ENCODE results near the gene TSC22D1. TPM values are rescaled to one million over a fixed set of nuclear protein-coding genes. Genes with fewer than 3 reads are reported as not detected.

The TSC22D1 gene
- total and polyA plus RNA-seq, 4 donors: 247 to 349 (median 291) TPM

DNA sequence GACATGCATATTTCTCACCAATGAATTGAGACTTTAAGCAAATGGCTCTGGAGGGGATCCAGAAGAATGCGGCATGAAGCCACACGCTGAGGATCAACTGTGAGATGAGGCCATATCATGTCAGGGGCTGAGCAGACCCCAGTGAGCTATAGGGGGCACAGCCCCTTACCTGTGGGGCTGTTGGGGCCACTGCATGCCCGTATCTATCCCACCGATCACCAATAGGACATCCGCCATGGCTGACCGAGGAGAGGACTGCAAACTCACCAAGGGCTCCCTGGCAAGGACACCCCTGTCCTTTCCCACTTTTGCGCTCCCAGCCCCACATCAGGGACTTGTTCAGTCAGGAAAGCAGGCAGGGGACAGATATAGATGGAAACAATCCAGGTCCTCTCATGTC is 124.5 kb downstream of the TSC22D1 start:
- no peak overlapping the region for H3K27ac ChIP-seq (ENCODE audit: low read depth, low read length)
- H3K27me3 ChIP-seq (ENCODE audit: control insufficient read depth, insufficient read depth, low read length): no peaks in the 10 kb centered on the region
- no peak for DNase-seq (ENCODE audit: low read depth in 4 of 6, low spot score in 6 of 6)
- WGBS (ENCODE audit: insufficient coverage): 86% methylated on average over 2 of the region's 7 CpGs
- H3K36me3 ChIP-seq (ENCODE audit: control insufficient read depth, insufficient read depth, low read length): peaks cover 3% of the 10 kb centered on the region
- H3K4me3 ChIP-seq (ENCODE audit: low read depth, low read length): no peak overlapping the region
- peaks cover 3% of the 10 kb centered on the region for H3K4me1 ChIP-seq (ENCODE audit: control insufficient read depth, insufficient read depth, low read length)
- H3K9me3 ChIP-seq (ENCODE audit: control insufficient read depth, insufficient read depth, low read length): no peaks in the 10 kb centered on the region

DNA sequence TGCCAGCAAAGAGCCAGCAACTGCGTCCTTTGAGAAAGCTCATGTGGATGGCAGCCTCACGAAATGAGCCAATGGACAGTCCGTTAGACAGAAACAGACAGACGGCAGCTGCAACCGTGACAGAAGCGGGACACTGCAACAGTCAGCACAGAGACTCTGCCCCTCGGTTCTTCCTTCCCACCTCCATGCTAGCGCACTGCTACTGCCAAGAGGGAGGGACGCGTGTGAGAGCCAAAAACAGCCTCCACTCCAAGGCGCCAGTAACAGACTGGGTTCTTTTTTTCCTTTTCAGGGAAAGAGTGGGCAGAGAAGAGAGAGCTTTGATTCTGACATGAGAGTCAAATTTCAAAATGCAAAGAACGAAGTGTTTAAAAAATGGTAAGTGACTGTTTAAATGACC is 125.0 kb downstream of the TSC22D1 start:
- H3K27ac ChIP-seq (ENCODE audit: low read depth, low read length): no peak overlapping the region

DNA sequence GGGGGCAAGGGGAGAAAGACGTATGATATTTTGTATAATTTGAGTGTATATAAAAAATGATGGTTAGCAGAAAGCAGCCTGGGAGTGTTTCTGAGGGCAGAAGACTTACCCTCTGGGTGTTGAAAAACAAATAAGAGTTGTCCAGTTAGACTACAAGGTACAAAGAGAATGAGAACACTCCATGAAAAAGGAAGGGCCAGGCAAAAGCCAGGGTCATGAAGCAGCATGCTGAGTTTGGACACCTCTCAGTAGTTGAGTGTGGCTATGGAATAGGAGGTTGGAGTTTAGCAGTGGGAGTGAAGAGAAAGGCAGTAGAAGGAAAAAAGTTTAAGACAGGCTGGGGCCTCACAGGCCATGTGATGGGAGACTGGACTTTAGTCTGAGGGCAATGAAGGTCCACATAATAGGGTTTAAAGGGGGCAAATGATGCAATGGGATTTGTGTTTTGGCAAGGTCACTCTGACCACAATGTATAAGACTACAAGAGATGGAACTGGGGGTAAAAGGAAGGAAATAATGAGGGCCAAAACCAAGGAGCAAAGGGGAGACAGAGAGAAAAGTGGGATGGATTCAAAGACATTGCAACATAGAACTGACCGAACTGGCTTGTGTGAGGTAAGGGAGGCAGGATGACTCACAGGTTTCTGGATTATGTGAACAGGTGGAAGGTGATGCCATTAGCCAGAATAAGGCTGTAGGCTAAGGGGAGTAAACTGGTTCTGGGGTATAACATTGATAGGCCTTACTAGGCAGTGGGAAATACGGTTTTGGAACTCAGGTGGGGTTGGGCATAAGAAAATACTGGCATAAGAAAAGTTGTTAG is 125.9 kb downstream of the TSC22D1 start:
- 82% methylated on average over 3 of the region's 3 CpGs for WGBS (ENCODE audit: insufficient coverage)
- H3K4me3 ChIP-seq (ENCODE audit: low read depth, low read length): no peak overlapping the region
- DNase-seq (ENCODE audit: low read depth in 4 of 6, low spot score in 6 of 6): no peak
- H3K4me1 ChIP-seq (ENCODE audit: control insufficient read depth, insufficient read depth, low read length): peaks cover 3% of the 10 kb centered on the region
- H3K9me3 ChIP-seq (ENCODE audit: control insufficient read depth, insufficient read depth, low read length): no peaks in the 10 kb centered on the region
- no peaks in the 10 kb centered on the region for H3K27me3 ChIP-seq (ENCODE audit: control insufficient read depth, insufficient read depth, low read length)
- no peak overlapping the region for H3K27ac ChIP-seq (ENCODE audit: low read depth, low read length)
- peaks cover 3% of the 10 kb centered on the region for H3K36me3 ChIP-seq (ENCODE audit: control insufficient read depth, insufficient read depth, low read length)

More for the DNA sequence above, 125.0 kb downstream of the TSC22D1 start:
- WGBS (ENCODE audit: insufficient coverage): 90% methylated on average over 7 of the region's 12 CpGs
- Histone ChIP-seq H3K36me3 (ENCODE audit: control insufficient read depth, insufficient read depth, low read length) (peaks cover 3% of the 10 kb centered on the region), H3K9me3 (ENCODE audit: control insufficient read depth, insufficient read depth, low read length) (no peaks in the 10 kb centered on the region), H3K4me3 (ENCODE audit: low read depth, low read length) (no peak overlapping the region), H3K27me3 (ENCODE audit: control insufficient read depth, insufficient read depth, low read length) (no peaks in the 10 kb centered on the region), H3K4me1 (ENCODE audit: control insufficient read depth, insufficient read depth, low read length) (peaks cover 3% of the 10 kb centered on the region)
- DNase-seq (ENCODE audit: low read depth in 4 of 6, low spot score in 6 of 6): no peak

DNA sequence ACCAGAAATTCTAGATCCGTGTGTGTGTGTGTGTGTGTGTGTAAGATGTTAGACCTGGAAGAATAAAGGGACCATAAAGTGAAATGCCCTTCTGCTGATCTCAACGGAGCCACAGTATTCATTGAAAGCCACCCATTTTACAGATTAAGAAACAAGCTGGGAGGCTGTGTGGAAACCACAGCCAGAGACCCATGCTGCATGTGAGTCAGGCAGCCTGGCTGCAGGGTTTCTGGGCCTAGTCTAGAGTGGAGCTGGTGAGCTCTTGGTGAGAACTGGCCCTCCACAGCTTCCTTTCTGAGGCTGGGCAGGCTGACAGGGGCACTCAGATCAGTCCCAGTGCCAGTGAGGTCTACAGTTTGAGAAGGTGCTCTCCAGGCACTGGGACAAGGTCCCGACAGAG is 127.3 kb downstream of the TSC22D1 start:
- 80% methylated on average over 1 of the region's 3 CpGs for WGBS (ENCODE audit: insufficient coverage)
- H3K27me3 ChIP-seq (ENCODE audit: control insufficient read depth, insufficient read depth, low read length): no peaks in the 10 kb centered on the region
- DNase-seq (ENCODE audit: low read depth in 4 of 6, low spot score in 6 of 6): no peak
- no peak overlapping the region for H3K4me3 ChIP-seq (ENCODE audit: low read depth, low read length)
- no peaks in the 10 kb centered on the region for H3K9me3 ChIP-seq (ENCODE audit: control insufficient read depth, insufficient read depth, low read length)
- no peak overlapping the region for H3K27ac ChIP-seq (ENCODE audit: low read depth, low read length)
- peaks cover 3% of the 10 kb centered on the region for H3K36me3 ChIP-seq (ENCODE audit: control insufficient read depth, insufficient read depth, low read length)
- H3K4me1 ChIP-seq (ENCODE audit: control insufficient read depth, insufficient read depth, low read length): peaks cover 3% of the 10 kb centered on the region

DNA sequence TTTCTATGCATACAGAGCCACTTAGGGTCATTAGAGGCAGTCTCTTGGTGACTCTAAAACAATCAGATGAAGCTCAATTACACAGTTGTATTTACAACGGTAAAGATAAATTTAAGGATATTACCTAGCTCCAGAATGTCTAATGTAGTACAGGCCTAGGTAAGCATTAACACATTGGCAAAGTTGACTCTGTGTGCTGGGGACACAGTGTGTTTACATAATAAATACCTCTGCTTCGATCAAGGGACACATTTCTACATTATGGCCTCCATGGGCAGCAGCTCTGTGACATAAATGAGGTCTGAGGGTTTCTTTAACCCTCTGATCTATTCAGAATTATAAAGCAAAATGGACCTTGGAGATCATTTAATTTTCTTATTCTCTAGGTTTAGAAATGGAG is 127.8 kb downstream of the TSC22D1 start:
- Histone ChIP-seq H3K27ac (ENCODE audit: low read depth, low read length) (no peak overlapping the region), H3K4me3 (ENCODE audit: low read depth, low read length) (no peak overlapping the region), H3K27me3 (ENCODE audit: control insufficient read depth, insufficient read depth, low read length) (no peaks in the 10 kb centered on the region), H3K9me3 (ENCODE audit: control insufficient read depth, insufficient read depth, low read length) (no peaks in the 10 kb centered on the region), H3K4me1 (ENCODE audit: control insufficient read depth, insufficient read depth, low read length) (peaks cover 3% of the 10 kb centered on the region), H3K36me3 (ENCODE audit: control insufficient read depth, insufficient read depth, low read length) (peaks cover 3% of the 10 kb centered on the region)
- WGBS (ENCODE audit: insufficient coverage): no CpG with 5 or more reads among the region's 2 CpGs
- no peak for DNase-seq (ENCODE audit: low read depth in 4 of 6, low spot score in 6 of 6)

DNA sequence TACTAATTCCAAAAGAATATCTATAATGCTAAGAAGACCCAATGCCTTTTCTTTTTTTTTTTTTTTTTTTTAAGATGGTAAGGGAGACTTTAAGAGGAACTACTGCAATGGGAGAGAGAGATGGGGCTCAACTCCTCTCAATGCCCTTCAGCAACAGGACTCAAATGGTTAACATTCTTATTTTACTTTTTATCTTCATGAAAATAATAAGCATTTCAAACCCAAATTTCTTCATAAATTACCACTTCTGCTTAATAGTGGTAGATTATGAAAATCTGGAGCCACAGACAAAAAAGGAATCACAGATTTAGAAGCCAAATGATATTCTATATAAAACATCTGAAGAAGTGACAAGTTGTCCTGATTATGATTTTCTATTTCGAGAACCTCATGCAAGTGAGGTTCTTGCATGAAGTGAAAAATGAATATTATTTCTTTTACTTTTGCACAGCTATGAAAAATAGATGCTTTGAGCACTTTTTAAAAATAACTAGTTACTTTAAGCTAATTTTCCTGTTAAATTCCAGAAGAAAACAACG is 128.3 kb downstream of the TSC22D1 start:
- no peaks in the 10 kb centered on the region for H3K27me3 ChIP-seq (ENCODE audit: control insufficient read depth, insufficient read depth, low read length)
- peaks cover 3% of the 10 kb centered on the region for H3K36me3 ChIP-seq (ENCODE audit: control insufficient read depth, insufficient read depth, low read length)
- H3K27ac ChIP-seq (ENCODE audit: low read depth, low read length): no peak overlapping the region
- no peak overlapping the region for H3K4me3 ChIP-seq (ENCODE audit: low read depth, low read length)
- peaks cover 3% of the 10 kb centered on the region for H3K4me1 ChIP-seq (ENCODE audit: control insufficient read depth, insufficient read depth, low read length)
- DNase-seq (ENCODE audit: low read depth in 4 of 6, low spot score in 6 of 6): no peak
- WGBS (ENCODE audit: insufficient coverage): no CpG with 5 or more reads among the region's 2 CpGs
- no peaks in the 10 kb centered on the region for H3K9me3 ChIP-seq (ENCODE audit: control insufficient read depth, insufficient read depth, low read length)

DNA sequence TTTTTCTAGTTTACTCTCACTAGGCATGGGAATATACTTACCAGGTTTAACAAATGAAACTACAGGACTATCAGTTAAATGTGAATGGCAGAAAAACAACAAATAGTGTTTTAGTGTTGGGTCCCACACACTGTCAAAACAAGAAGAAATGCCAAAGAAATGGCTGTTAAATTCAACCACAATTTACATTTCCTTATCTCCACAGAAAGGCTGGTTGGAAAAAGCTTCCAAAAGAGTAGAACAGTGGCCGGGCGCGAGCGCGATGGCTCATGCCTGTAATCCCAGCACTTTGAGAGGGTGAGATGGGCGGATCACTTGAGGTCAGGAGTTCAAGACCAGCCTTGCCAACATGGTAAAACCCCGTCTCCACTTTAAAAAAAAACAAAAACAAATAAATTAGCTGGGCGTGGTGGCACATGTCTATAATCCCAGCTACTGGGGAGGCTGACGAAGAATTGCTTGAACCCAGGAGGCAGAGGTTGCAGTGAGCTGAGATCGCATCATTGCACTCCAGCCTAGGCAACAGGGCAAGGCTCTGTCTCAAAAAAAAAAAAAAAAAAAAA is 136.0 kb downstream of the TSC22D1 start:
- no peak overlapping the region for H3K4me3 ChIP-seq (ENCODE audit: low read depth, low read length)
- no peaks in the 10 kb centered on the region for H3K36me3 ChIP-seq (ENCODE audit: control insufficient read depth, insufficient read depth, low read length)
- no peaks in the 10 kb centered on the region for H3K27me3 ChIP-seq (ENCODE audit: control insufficient read depth, insufficient read depth, low read length)
- no peak overlapping the region for H3K27ac ChIP-seq (ENCODE audit: low read depth, low read length)
- WGBS (ENCODE audit: insufficient coverage): 83% methylated on average over 7 of the region's 10 CpGs
- no peak for DNase-seq (ENCODE audit: low read depth in 4 of 6, low spot score in 6 of 6)
- H3K4me1 ChIP-seq (ENCODE audit: control insufficient read depth, insufficient read depth, low read length): peaks cover 4% of the 10 kb centered on the region
- no peaks in the 10 kb centered on the region for H3K9me3 ChIP-seq (ENCODE audit: control insufficient read depth, insufficient read depth, low read length)

DNA sequence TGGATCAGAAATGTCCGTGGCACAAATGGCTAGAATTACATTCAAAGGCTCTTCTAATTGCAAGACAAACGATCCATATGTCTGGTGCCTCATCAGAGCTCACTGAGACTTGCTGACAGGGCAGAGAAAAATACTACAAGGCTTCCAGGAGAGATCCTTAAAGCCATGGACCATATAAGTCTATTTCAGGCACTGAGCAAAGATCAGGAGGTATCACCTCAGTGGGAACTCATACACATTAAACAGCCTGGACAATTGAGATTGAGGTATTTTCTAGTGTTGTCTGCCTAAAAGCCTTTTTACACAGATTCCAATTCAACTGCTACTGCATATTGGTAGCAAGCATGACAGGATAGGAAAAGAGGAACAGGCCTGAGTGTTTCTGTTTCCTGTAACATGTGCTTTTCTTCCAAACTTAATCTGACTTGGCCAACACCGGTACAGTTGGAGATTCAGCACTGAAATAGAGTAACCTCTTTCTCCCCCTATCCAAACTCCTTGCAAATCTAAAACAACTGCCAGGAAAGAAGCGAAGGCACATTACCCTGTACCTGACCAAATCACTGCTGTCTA is 136.6 kb downstream of the TSC22D1 start:
- 48% methylated on average over 3 of the region's 4 CpGs for whole genome bisulfite sequencing (ENCODE audit: insufficient coverage)
- Histone ChIP-seq H3K4me1 (ENCODE audit: control insufficient read depth, insufficient read depth, low read length) (peaks cover 6% of the 10 kb centered on the region), H3K4me3 (ENCODE audit: low read depth, low read length) (no peak overlapping the region), H3K9me3 (ENCODE audit: control insufficient read depth, insufficient read depth, low read length) (no peaks in the 10 kb centered on the region), H3K27ac (ENCODE audit: low read depth, low read length) (no peak overlapping the region), H3K27me3 (ENCODE audit: control insufficient read depth, insufficient read depth, low read length) (no peaks in the 10 kb centered on the region), H3K36me3 (ENCODE audit: control insufficient read depth, insufficient read depth, low read length) (peaks cover 1% of the 10 kb centered on the region)
- no peak for DNase-seq (ENCODE audit: low read depth in 4 of 6, low spot score in 6 of 6)

DNA sequence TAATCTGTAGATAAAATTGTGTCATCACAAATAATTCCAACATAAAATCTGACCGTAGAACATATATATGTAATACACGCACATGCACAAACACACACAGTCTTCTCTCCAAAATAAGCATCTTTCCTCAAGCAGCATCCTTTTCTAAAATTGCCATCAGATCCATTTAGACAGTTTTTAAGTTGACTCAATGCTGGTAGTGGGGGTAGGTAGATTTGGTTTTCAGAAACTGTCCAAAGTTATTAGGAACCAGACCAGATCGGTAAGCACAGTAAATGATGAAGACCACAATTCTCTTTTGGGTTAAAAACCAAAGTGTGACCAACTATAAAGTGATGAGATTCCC is 137.9 kb downstream of the TSC22D1 start:
- no peaks in the 10 kb centered on the region for H3K27me3 ChIP-seq (ENCODE audit: control insufficient read depth, insufficient read depth, low read length)
- H3K4me1 ChIP-seq (ENCODE audit: control insufficient read depth, insufficient read depth, low read length): peaks cover 12% of the 10 kb centered on the region
- peaks cover 8% of the 10 kb centered on the region for H3K36me3 ChIP-seq (ENCODE audit: control insufficient read depth, insufficient read depth, low read length)
- H3K27ac ChIP-seq (ENCODE audit: low read depth, low read length): no peak overlapping the region
- no CpG with 5 or more reads among the region's 3 CpGs for WGBS (ENCODE audit: insufficient coverage)
- no peak for DNase-seq (ENCODE audit: low read depth in 4 of 6, low spot score in 6 of 6)
- H3K9me3 ChIP-seq (ENCODE audit: control insufficient read depth, insufficient read depth, low read length): no peaks in the 10 kb centered on the region
- no peak overlapping the region for H3K4me3 ChIP-seq (ENCODE audit: low read depth, low read length)

All from spinal cord (tissue), 10 donors.